ENCODE data around the gene BCAS3.

GRCh38 chr17:61214753-61215152, 537.1 kb downstream of the BCAS3 start:
- no peak for TF ChIP-seq EZH2 (IDR thresholded peaks at IDR 0.05; ENCODE audit: borderline replicate concordance, low read depth, low read length, poor library complexity, severe bottlenecking)
- no peak for TF ChIP-seq CTCF (conservative IDR thresholded peaks at IDR 0.05; ENCODE audit: low read depth, low read length)

Data from A673 (cell line).